ENCODE data around the gene GSS.

GRCh38 chr20:34989670-34990069 is 34.1 kb upstream of the GSS start:
- no peak for TF ChIP-seq POLR2A (IDR thresholded peaks at IDR 0.05; ENCODE audit: low read length)
- TF ChIP-seq GATA1 (IDR thresholded peaks at IDR 0.05; ENCODE audit: low read depth, low read length): no peak

Data from erythroblast (primary cell).